Esophagus (tissue), 2 donors: ENCODE measurements around the gene PLXNA2. TPM values are rescaled to one million over a fixed set of nuclear protein-coding genes. Genes with fewer than 3 reads are reported as not detected.
A peak's percentile ranks its signal among the peaks of the same experiment; 100 is the strongest.

Experiments used
- H3K27ac ChIP-seq, 2 donors: one replicate each; pipeline ENCODE4 v1.5.1; 2013; ENCODE audit warnings: low read depth in 2 of 2, mild to moderate bottlenecking in 2 of 2, inconsistent platforms in 1 of 2, low read length in 1 of 2, moderate library complexity in 1 of 2
- H3K27me3 ChIP-seq, 2 donors: one replicate each; pipeline ENCODE4 v1.6.1; 2013; ENCODE audit warnings: low read length in 2 of 2, control low read depth in 1 of 2, mild to moderate bottlenecking in 1 of 2; ENCODE audit not compliant: insufficient read depth in 2 of 2, control insufficient read depth in 1 of 2
- H3K36me3 ChIP-seq, 2 donors: one replicate each; pipeline ENCODE4 v1.6.1; 2013; ENCODE audit warnings: low read length in 1 of 2; ENCODE audit not compliant: control insufficient read depth in 2 of 2, insufficient read depth in 2 of 2
- H3K4me1 ChIP-seq, 2 donors: one replicate each; pipeline ENCODE4 v1.6.1; 2013; ENCODE audit warnings: low read length in 1 of 2; ENCODE audit not compliant: control insufficient read depth in 2 of 2, insufficient read depth in 2 of 2
- H3K4me3 ChIP-seq, 2 donors: one replicate each; pipeline ENCODE4 v1.5.1; 2013; ENCODE audit warnings: low read length in 2 of 2, mild to moderate bottlenecking in 2 of 2, low read depth in 1 of 2, moderate library complexity in 1 of 2
- H3K9me3 ChIP-seq, 2 donors: one replicate each; pipeline ENCODE4 v1.6.1; 2013; ENCODE audit warnings: mild to moderate bottlenecking in 2 of 2, low read depth in 1 of 2, low read length in 1 of 2, moderate library complexity in 1 of 2; ENCODE audit not compliant: control insufficient read depth in 2 of 2, insufficient read depth in 1 of 2
- WGBS, 2 donors: extraction: QIAGEN DNeasy Blood & Tissue Kit; methylation state at CpG; one replicate each; pipeline ENCODE4 v1.1.7; 2013; 5-methylcytosine and 5-hydroxymethylcytosine counted together
- polyA plus RNA-seq, 2 donors: library from polyadenylated mRNA; stranded (reverse); fragments of 200-250 nt; gene quantifications; one replicate each; pipeline ENCODE4 v1.2.3, GENCODE V29; 2013
- donor health status: healthy with polysubstance abuse.
- donor health status: Bipolar disorder and iron deficiency.

Gene PLXNA2
- polyA plus RNA-seq, 2 donors = 12.6 to 25.5 TPM

- H3K4me1 ChIP-seq = peaks cover 10 to 35% of the 10 kb centered on the region in 2 donors
- H3K27me3 ChIP-seq = no peaks in the 10 kb centered on the region
- no peaks in the 10 kb centered on the region for H3K36me3 ChIP-seq
- H3K27ac ChIP-seq = peak overlapping the region; percentile 63 to 67
- 29 to 31% methylated on average over 17 of the region's 17 CpGs for WGBS, 2 donors
- no peak overlapping the region for H3K4me3 ChIP-seq
- no peaks in the 10 kb centered on the region for H3K9me3 ChIP-seq
These were observed 8.0 kb downstream of the PLXNA2 start for GRCh38 chr1:208235982-208236761.

DNA sequence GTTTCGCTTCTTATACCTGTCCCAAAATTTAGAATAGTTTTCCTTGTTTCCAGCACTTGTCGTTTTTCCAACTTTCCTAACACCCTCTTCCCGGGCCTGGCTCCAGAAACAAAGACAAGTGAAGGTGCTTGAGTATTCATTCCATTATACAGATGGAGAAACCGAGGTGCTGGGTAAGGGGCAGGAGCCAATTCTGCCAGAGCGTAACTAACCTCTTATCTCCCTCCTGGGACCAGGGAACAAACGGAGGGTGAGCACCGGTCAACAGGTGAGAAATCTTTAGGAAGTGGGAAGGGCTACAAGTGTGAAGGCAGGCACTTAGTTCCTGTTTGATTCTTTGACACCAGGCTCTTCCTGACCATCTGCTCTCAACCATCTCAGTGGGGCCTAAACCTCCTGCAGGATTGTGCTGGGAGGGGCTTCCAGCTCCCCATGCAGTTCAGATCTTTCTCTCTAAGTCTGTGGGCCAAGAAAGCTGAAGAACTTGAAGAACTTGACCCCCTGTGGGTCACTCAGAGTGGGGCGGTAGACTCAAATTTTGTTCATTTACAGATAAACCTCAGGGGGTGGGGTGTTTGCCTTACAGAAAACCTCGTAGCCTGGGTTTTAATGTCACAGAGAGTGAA lies 8.7 kb downstream of the PLXNA2 start:
- Histone ChIP-seq H3K36me3 (no peaks in the 10 kb centered on the region), H3K4me3 (no peak overlapping the region), H3K27me3 (no peaks in the 10 kb centered on the region), H3K9me3 (no peaks in the 10 kb centered on the region), H3K27ac (peak overlapping the region; percentile 63 to 67), H3K4me1 (peaks cover 15 to 38% of the 10 kb centered on the region in 2 donors)
- WGBS, 2 donors = 68 to 75% methylated on average over 9 of the region's 9 CpGs

DNA sequence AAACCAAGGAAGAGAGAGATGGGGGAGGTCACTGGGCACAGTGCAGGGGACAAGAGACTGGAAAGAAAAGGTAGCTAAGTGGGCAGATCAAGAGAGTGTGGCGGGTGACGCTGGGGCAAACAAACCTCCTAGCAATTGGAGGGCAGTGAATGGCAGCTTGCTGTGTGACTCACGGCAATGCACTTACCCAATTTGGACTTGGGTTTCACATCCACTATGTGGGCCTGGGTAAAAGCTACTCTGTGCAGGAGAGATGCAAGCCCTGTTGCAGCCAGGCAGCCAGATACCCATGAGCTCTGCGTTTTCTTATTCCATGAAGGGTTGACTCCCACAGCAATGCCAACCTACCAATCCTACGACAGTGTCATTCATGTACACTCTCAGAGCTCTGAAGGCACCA lies 9.5 kb downstream of the PLXNA2 start:
- Histone ChIP-seq H3K36me3 (no peaks in the 10 kb centered on the region), H3K27me3 (no peaks in the 10 kb centered on the region), H3K9me3 (no peaks in the 10 kb centered on the region), H3K4me1 (peaks cover 19 to 34% of the 10 kb centered on the region in 2 donors), H3K27ac (no peak overlapping the region), H3K4me3 (no peak overlapping the region)
- 75 to 81% methylated on average over 5 of the region's 5 CpGs for WGBS, 2 donors

GRCh38 chr1:208233978-208234377 lies 10.2 kb downstream of the PLXNA2 start:
- WGBS, 2 donors = 33 to 40% methylated on average over 3 of the region's 3 CpGs
- Histone ChIP-seq H3K27ac (peak overlapping the region in 1 of 2 donors; percentile 58), H3K4me3 (no peak overlapping the region), H3K36me3 (no peaks in the 10 kb centered on the region), H3K4me1 (peaks cover 19 to 30% of the 10 kb centered on the region in 2 donors), H3K27me3 (no peaks in the 10 kb centered on the region), H3K9me3 (no peaks in the 10 kb centered on the region)

- Histone ChIP-seq H3K4me1 (peaks cover 19 to 30% of the 10 kb centered on the region in 2 donors), H3K27ac (peak overlapping the region in 1 of 2 donors; percentile 58), H3K9me3 (no peaks in the 10 kb centered on the region), H3K36me3 (no peaks in the 10 kb centered on the region), H3K27me3 (no peaks in the 10 kb centered on the region), H3K4me3 (no peak overlapping the region)
- 34 to 41% methylated on average over 5 of the region's 5 CpGs for WGBS, 2 donors
These were observed 10.6 kb downstream of the PLXNA2 start for GRCh38 chr1:208233546-208233945.

DNA sequence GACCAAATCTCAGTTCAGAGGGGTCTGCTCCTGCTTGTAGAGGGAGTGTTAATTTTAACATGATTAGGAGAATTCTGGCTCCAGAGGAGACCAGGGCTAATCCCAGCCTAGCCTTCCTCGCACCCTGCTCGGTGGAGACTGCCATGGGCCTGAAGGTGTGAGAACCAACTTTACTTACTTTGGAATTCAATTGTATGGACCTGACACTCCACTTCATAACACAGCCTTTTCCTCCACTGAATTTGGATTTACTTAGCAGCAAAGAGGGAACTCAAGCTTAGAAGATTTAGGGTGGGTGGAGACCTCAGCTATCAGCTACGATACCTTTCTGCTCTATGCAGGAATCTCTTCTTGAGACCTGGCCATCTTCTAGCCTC lies 11.5 kb downstream of the PLXNA2 start:
- 83 to 87% methylated on average over 3 of the region's 3 CpGs for WGBS, 2 donors
- no peak overlapping the region for H3K27ac ChIP-seq
- H3K9me3 ChIP-seq = no peaks in the 10 kb centered on the region
- no peaks in the 10 kb centered on the region for H3K36me3 ChIP-seq
- peaks cover 22 to 30% of the 10 kb centered on the region in 2 donors for H3K4me1 ChIP-seq
- H3K4me3 ChIP-seq = no peak overlapping the region
- H3K27me3 ChIP-seq = no peaks in the 10 kb centered on the region

DNA sequence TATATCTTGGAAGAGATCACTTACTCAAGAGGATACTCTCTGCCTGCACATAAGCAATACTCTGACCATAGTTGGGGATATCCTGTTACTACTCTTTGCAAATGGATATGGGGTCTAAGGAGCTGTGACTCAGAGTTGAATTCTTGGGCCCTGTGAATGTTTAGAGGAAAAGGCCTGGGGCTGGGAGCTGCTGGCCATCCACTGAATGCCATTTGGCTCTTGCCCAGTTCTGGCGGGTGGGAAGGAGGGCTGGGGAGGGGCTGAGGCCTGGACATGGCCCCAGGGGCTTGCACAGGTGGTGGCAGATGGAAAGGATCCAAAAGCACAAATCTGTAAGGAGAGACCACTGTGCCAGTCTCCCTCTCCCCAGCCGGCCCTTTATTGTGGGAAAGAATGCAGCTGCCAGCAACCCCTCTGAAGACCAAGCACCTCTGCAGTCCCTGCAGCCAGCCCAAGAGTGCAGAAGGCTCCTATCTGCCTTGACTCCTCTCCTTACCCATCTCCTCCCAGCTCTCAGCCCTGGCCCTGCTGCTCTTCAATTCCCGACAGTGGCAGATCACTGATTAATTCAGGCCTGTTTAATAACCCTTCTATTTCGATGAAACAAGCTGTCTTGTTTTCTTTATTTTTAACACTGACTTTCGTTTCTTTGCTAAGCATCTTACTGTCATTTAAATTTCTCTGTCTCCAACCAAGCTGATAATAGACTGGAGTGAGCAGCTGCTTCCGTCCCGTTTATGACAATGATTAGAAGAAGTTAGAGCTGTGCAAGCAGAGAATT lies 12.1 kb downstream of the PLXNA2 start:
- peak overlapping the region; percentile 32 to 33 for H3K27ac ChIP-seq
- no peaks in the 10 kb centered on the region for H3K27me3 ChIP-seq
- no peaks in the 10 kb centered on the region for H3K36me3 ChIP-seq
- H3K9me3 ChIP-seq = no peaks in the 10 kb centered on the region
- WGBS, 2 donors = 48 to 55% methylated on average over 7 of the region's 7 CpGs
- H3K4me1 ChIP-seq = peaks cover 22 to 30% of the 10 kb centered on the region in 2 donors
- H3K4me3 ChIP-seq = no peak overlapping the region

GRCh38 chr1:208230668-208231529 lies 13.3 kb downstream of the PLXNA2 start:
- Histone ChIP-seq H3K4me3 (no peak overlapping the region), H3K27me3 (no peaks in the 10 kb centered on the region), H3K9me3 (no peaks in the 10 kb centered on the region), H3K36me3 (no peaks in the 10 kb centered on the region), H3K27ac (peak overlapping the region in 1 of 2 donors; percentile 44), H3K4me1 (peaks cover 19 to 21% of the 10 kb centered on the region in 2 donors)
- WGBS, 2 donors = 50 to 51% methylated on average over 15 of the region's 15 CpGs

- 79 to 80% methylated on average over 2 of the region's 2 CpGs for WGBS, 2 donors
- Histone ChIP-seq H3K4me3 (no peak overlapping the region), H3K27me3 (no peaks in the 10 kb centered on the region), H3K27ac (peak overlapping the region in 1 of 2 donors; percentile 63), H3K4me1 (peaks cover 11 to 16% of the 10 kb centered on the region in 2 donors), H3K36me3 (no peaks in the 10 kb centered on the region), H3K9me3 (no peaks in the 10 kb centered on the region)
These were observed 15.6 kb downstream of the PLXNA2 start for GRCh38 chr1:208228550-208228949.
